Activated T-helper 1 cell treated with anti-CD3 and anti-CD28 coated beads, Interleukin-12 subunit alpha, Interleukin-12 subunit beta, Interleukin-2, Interleukin-4 antibody, amounts not matched to agents 30 ng/mL and 10 ng/mL and 1 ng/mL, durations not matched to agents 14 hours and 24 hours and 36 hours (primary cell): ENCODE measurements around the gene PPP1R14C. TPM values are rescaled to one million over a fixed set of nuclear protein-coding genes. Genes with fewer than 3 reads are reported as not detected.

Experiments
- DNase-seq: peaks from one replicate; pipeline ENCODE4 v3.0.0; 2021; ENCODE audit warnings: low spot score
- H3K27ac Mint-ChIP-seq: one replicate; pipeline ENCODE4 v1.8.0; 2021; ENCODE audit warnings: mild to moderate bottlenecking, mixed read lengths
- H3K27me3 Mint-ChIP-seq: one replicate; pipeline ENCODE4 v1.8.0; 2022; ENCODE audit warnings: mild to moderate bottlenecking, moderate library complexity, mixed read lengths; ENCODE audit not compliant: insufficient read depth
- H3K36me3 Mint-ChIP-seq: one replicate; pipeline ENCODE4 v1.8.0; 2021; ENCODE audit warnings: low read depth, mixed read lengths
- H3K4me1 Mint-ChIP-seq: one replicate; pipeline ENCODE4 v1.8.0; 2021; ENCODE audit warnings: low read depth, mixed read lengths
- H3K4me3 Mint-ChIP-seq: one replicate; pipeline ENCODE4 v1.8.0; 2021; ENCODE audit warnings: mild to moderate bottlenecking, moderate library complexity, mixed read lengths
- H3K9me3 Mint-ChIP-seq: one replicate; pipeline ENCODE4 v1.8.0; 2021; ENCODE audit warnings: mixed read lengths
- intact Hi-C: fragments of 100-400 bp; cut with micrococcal nuclease; formaldehyde crosslinking; loops from one replicate; pipeline ENCODE4 v1.15.1; 2024
- total RNA-seq: library from RNA; stranded (reverse); gene quantifications from 2 replicates; pipeline ENCODE4 v1.2.3, GENCODE V29; 2022

The PPP1R14C gene
- total RNA-seq, 1 donor from 2014 or later, result not detected

- intact Hi-C loops, result no loop called here
- Mint-ChIP-seq H3K9me3 (no peaks in the 10 kb centered on the region), H3K27me3 (peaks cover 67% of the 10 kb centered on the region), H3K27ac (no peak overlapping the region), H3K4me1 (peaks cover 9% of the 10 kb centered on the region), H3K36me3 (no peaks in the 10 kb centered on the region), H3K4me3 (no peak overlapping the region)
- DNase-seq, result no peak
Measured at GRCh38 chr6:150143516-150144293, 861 bp downstream of the PPP1R14C start.

GRCh38 chr6:150144294-150144868, 1.5 kb downstream of the PPP1R14C start:
- Mint-ChIP-seq H3K4me1 (peaks cover 9% of the 10 kb centered on the region), H3K9me3 (no peaks in the 10 kb centered on the region), H3K27ac (no peak overlapping the region), H3K27me3 (peaks cover 69% of the 10 kb centered on the region), H3K36me3 (no peaks in the 10 kb centered on the region), H3K4me3 (peak overlapping the region; percentile 47)
- DNase-seq, result no peak
- intact Hi-C loops, result no loop called here

GRCh38 chr6:150145427-150145826, 2.6 kb downstream of the PPP1R14C start:
- DNase-seq, result no peak
- intact Hi-C loops, result no loop called here
- Mint-ChIP-seq H3K27ac (no peak overlapping the region), H3K9me3 (no peaks in the 10 kb centered on the region), H3K27me3 (peaks cover 72% of the 10 kb centered on the region), H3K4me1 (peaks cover 9% of the 10 kb centered on the region), H3K4me3 (no peak overlapping the region), H3K36me3 (no peaks in the 10 kb centered on the region)

- H3K9me3 Mint-ChIP-seq, result no peaks in the 10 kb centered on the region
- H3K4me1 Mint-ChIP-seq, result peaks cover 9% of the 10 kb centered on the region
- DNase-seq, result no peak
- H3K36me3 Mint-ChIP-seq, result no peaks in the 10 kb centered on the region
- no peak overlapping the region for H3K27ac Mint-ChIP-seq
- intact Hi-C loops, result no loop called here
- peaks cover 71% of the 10 kb centered on the region for H3K27me3 Mint-ChIP-seq
- no peak overlapping the region for H3K4me3 Mint-ChIP-seq
Measured at GRCh38 chr6:150145830-150146229, 3.0 kb downstream of the PPP1R14C start.

GRCh38 chr6:150146436-150146835, 3.6 kb downstream of the PPP1R14C start:
- Mint-ChIP-seq H3K27me3 (peaks cover 69% of the 10 kb centered on the region), H3K36me3 (no peaks in the 10 kb centered on the region), H3K4me1 (peaks cover 9% of the 10 kb centered on the region), H3K4me3 (no peak overlapping the region), H3K27ac (no peak overlapping the region), H3K9me3 (no peaks in the 10 kb centered on the region)
- DNase-seq, result no peak
- intact Hi-C loops, result no loop called here

- no peaks in the 10 kb centered on the region for H3K36me3 Mint-ChIP-seq
- DNase-seq, result no peak
- H3K27ac Mint-ChIP-seq, result no peak overlapping the region
- intact Hi-C loops, result no loop called here
- peaks cover 12% of the 10 kb centered on the region for H3K4me1 Mint-ChIP-seq
- H3K4me3 Mint-ChIP-seq, result no peak overlapping the region
- no peaks in the 10 kb centered on the region for H3K9me3 Mint-ChIP-seq
- peaks cover 65% of the 10 kb centered on the region for H3K27me3 Mint-ChIP-seq
Measured at GRCh38 chr6:150149146-150149545, 6.3 kb downstream of the PPP1R14C start.

- DNase-seq, result no peak
- Mint-ChIP-seq H3K27ac (no peak overlapping the region), H3K4me3 (no peak overlapping the region), H3K36me3 (no peaks in the 10 kb centered on the region), H3K4me1 (peaks cover 12% of the 10 kb centered on the region), H3K9me3 (no peaks in the 10 kb centered on the region), H3K27me3 (peaks cover 62% of the 10 kb centered on the region)
- intact Hi-C loops, result no loop called here
Measured at GRCh38 chr6:150150458-150150820, 7.6 kb downstream of the PPP1R14C start.

GRCh38 chr6:150150821-150151646, 8.2 kb downstream of the PPP1R14C start:
- DNase-seq, result no peak
- H3K36me3 Mint-ChIP-seq, result no peaks in the 10 kb centered on the region
- H3K9me3 Mint-ChIP-seq, result no peaks in the 10 kb centered on the region
- H3K27me3 Mint-ChIP-seq, result peaks cover 58% of the 10 kb centered on the region
- H3K4me3 Mint-ChIP-seq, result no peak overlapping the region
- peaks cover 8% of the 10 kb centered on the region for H3K4me1 Mint-ChIP-seq
- no peak overlapping the region for H3K27ac Mint-ChIP-seq
- intact Hi-C loops, result no loop called here

- Mint-ChIP-seq H3K27me3 (peaks cover 51% of the 10 kb centered on the region), H3K27ac (no peak overlapping the region), H3K36me3 (no peaks in the 10 kb centered on the region), H3K9me3 (no peaks in the 10 kb centered on the region), H3K4me3 (no peak overlapping the region), H3K4me1 (peaks cover 20% of the 10 kb centered on the region)
- intact Hi-C loops, result no loop called here
- DNase-seq, result no peak
Measured at GRCh38 chr6:150152891-150153876, 10.3 kb downstream of the PPP1R14C start.

- H3K9me3 Mint-ChIP-seq, result no peaks in the 10 kb centered on the region
- H3K27me3 Mint-ChIP-seq, result peaks cover 48% of the 10 kb centered on the region
- DNase-seq, result no peak
- intact Hi-C loops, result no loop called here
- H3K4me1 Mint-ChIP-seq, result peaks cover 20% of the 10 kb centered on the region
- no peak overlapping the region for H3K27ac Mint-ChIP-seq
- no peak overlapping the region for H3K4me3 Mint-ChIP-seq
- no peaks in the 10 kb centered on the region for H3K36me3 Mint-ChIP-seq
Measured at GRCh38 chr6:150153905-150154492, 11.2 kb downstream of the PPP1R14C start.

GRCh38 chr6:150156460-150156859, 13.6 kb downstream of the PPP1R14C start:
- Mint-ChIP-seq H3K27me3 (peaks cover 36% of the 10 kb centered on the region), H3K27ac (no peak overlapping the region), H3K4me3 (no peak overlapping the region), H3K4me1 (peaks cover 20% of the 10 kb centered on the region), H3K36me3 (no peaks in the 10 kb centered on the region), H3K9me3 (no peaks in the 10 kb centered on the region)
- intact Hi-C loops, result no loop called here
- DNase-seq, result no peak

- H3K4me3 Mint-ChIP-seq, result no peak overlapping the region
- H3K36me3 Mint-ChIP-seq, result no peaks in the 10 kb centered on the region
- intact Hi-C loops, result no loop called here
- peaks cover 20% of the 10 kb centered on the region for H3K4me1 Mint-ChIP-seq
- H3K27ac Mint-ChIP-seq, result no peak overlapping the region
- peaks cover 36% of the 10 kb centered on the region for H3K27me3 Mint-ChIP-seq
- no peak for DNase-seq
- no peaks in the 10 kb centered on the region for H3K9me3 Mint-ChIP-seq
Measured at GRCh38 chr6:150157081-150157480, 14.2 kb downstream of the PPP1R14C start.
